ENCODE data around the gene SCUBE1. TPM values are rescaled to one million over a fixed set of nuclear protein-coding genes. Genes with fewer than 3 reads are reported as not detected.

SCUBE1 gene
- total RNA-seq, 1 experiment from 2014 or later: not detected

GRCh38 chr22:43331698-43332097 lies 11.5 kb downstream of the SCUBE1 start:
- H3K9me2 ChIP-seq (ENCODE audit: insufficient read depth): no peaks in the 10 kb centered on the region
- no peak overlapping the region for H2AFZ ChIP-seq
- peaks cover 96% of the 10 kb centered on the region for H3K27me3 ChIP-seq (ENCODE audit: insufficient read depth, low read depth)
- no peak for DNase-seq
- H4K20me1 ChIP-seq (ENCODE audit: insufficient read depth): no peaks in the 10 kb centered on the region
- no peak overlapping the region for H3K4me3 ChIP-seq
- no peaks in the 10 kb centered on the region for H3F3A ChIP-seq (ENCODE audit: insufficient read depth, low read depth)
- no peak overlapping the region for H3K27ac ChIP-seq
- no peaks in the 10 kb centered on the region for H3K79me2 ChIP-seq (ENCODE audit: low read depth)
- TF ChIP-seq CTCF (conservative IDR thresholded peaks at IDR 0.05) (no peak), EZH2 (IDR thresholded peaks at IDR 0.05; ENCODE audit: low read depth) (no peak)
- no peaks in the 10 kb centered on the region for H3K9me3 ChIP-seq (ENCODE audit: insufficient read depth, low read depth)
- intact Hi-C loops (cut with micrococcal nuclease; ENCODE audit: unreplicated experiment): no loop called here
- no peak overlapping the region for H3K4me2 ChIP-seq
- CTCF ChIA-PET: interaction anchor here (0.5 to 1.2 kb wide), 2 partner anchors 14 to 58 kb away, joined by 3 read pairs; no protein-coding TSS in a partner anchor
- POLR2A ChIA-PET (ENCODE audit: unreplicated experiment): no interaction called here
- H3K4me1 ChIP-seq (replicated peaks; ENCODE audit: insufficient read depth): no peaks in the 10 kb centered on the region
- BruUV-seq (replicated peaks): no TSS peak
- H3K36me3 ChIP-seq (ENCODE audit: low read depth): no peaks in the 10 kb centered on the region

GRCh38 chr22:43331069-43331451 lies 12.1 kb downstream of the SCUBE1 start:
- H3K4me2 ChIP-seq: no peak overlapping the region
- TF ChIP-seq EZH2 (IDR thresholded peaks at IDR 0.05; ENCODE audit: low read depth): no peak
- TF ChIP-seq CTCF (conservative IDR thresholded peaks at IDR 0.05): no peak
- H3K9me2 ChIP-seq (ENCODE audit: insufficient read depth): no peaks in the 10 kb centered on the region
- intact Hi-C loops (cut with micrococcal nuclease; ENCODE audit: unreplicated experiment): no loop called here
- no TSS peak for BruUV-seq (replicated peaks)
- H3K27me3 ChIP-seq (ENCODE audit: insufficient read depth, low read depth): peaks cover 96% of the 10 kb centered on the region
- no peaks in the 10 kb centered on the region for H3K79me2 ChIP-seq (ENCODE audit: low read depth)
- no peak overlapping the region for H2AFZ ChIP-seq
- CTCF ChIA-PET: no interaction called here
- H3F3A ChIP-seq (ENCODE audit: insufficient read depth, low read depth): no peaks in the 10 kb centered on the region
- no peaks in the 10 kb centered on the region for H3K36me3 ChIP-seq (ENCODE audit: low read depth)
- H3K4me3 ChIP-seq: no peak overlapping the region
- no peak for DNase-seq
- no peak overlapping the region for H3K27ac ChIP-seq
- H3K4me1 ChIP-seq (replicated peaks; ENCODE audit: insufficient read depth): no peaks in the 10 kb centered on the region
- H4K20me1 ChIP-seq (ENCODE audit: insufficient read depth): no peaks in the 10 kb centered on the region
- POLR2A ChIA-PET (ENCODE audit: unreplicated experiment): no interaction called here
- no peaks in the 10 kb centered on the region for H3K9me3 ChIP-seq (ENCODE audit: insufficient read depth, low read depth)

GRCh38 chr22:43330178-43331068 lies 12.7 kb downstream of the SCUBE1 start:
- Histone ChIP-seq H3K27ac (no peak overlapping the region), H3K36me3 (ENCODE audit: low read depth) (no peaks in the 10 kb centered on the region), H3K9me3 (ENCODE audit: insufficient read depth, low read depth) (no peaks in the 10 kb centered on the region), H3K27me3 (ENCODE audit: insufficient read depth, low read depth) (peaks cover 96% of the 10 kb centered on the region), H4K20me1 (ENCODE audit: insufficient read depth) (no peaks in the 10 kb centered on the region), H3K79me2 (ENCODE audit: low read depth) (no peaks in the 10 kb centered on the region), H3K9me2 (ENCODE audit: insufficient read depth) (no peaks in the 10 kb centered on the region), H3F3A (ENCODE audit: insufficient read depth, low read depth) (no peaks in the 10 kb centered on the region), H3K4me3 (no peak overlapping the region), H2AFZ (no peak overlapping the region), H3K4me1 (replicated peaks; ENCODE audit: insufficient read depth) (no peaks in the 10 kb centered on the region), H3K4me2 (no peak overlapping the region)
- intact Hi-C loops (cut with micrococcal nuclease; ENCODE audit: unreplicated experiment): no loop called here
- CTCF ChIA-PET: no interaction called here
- POLR2A ChIA-PET (ENCODE audit: unreplicated experiment): no interaction called here
- DNase-seq: no peak
- BruUV-seq (replicated peaks): no TSS peak
- no peak for TF ChIP-seq EZH2 (IDR thresholded peaks at IDR 0.05; ENCODE audit: low read depth)

Measured in PC-9 (cell line).